Suppressor macrophage treated with lipopolysaccharide for 1 hour (primary cell): Measurements from ENCODE around the gene OTUD3.
"Not testable (repeated sequence)": the region's sequence is repeated elsewhere in the genome, so short reads cannot be mapped to it uniquely, and the experiment has no call there.

Experiments used
- DNase-seq, 3 donors: peaks; one replicate each; pipeline ENCODE4 v3.0.0-alpha.2; 2020 to 2022

Gene OTUD3

DNA sequence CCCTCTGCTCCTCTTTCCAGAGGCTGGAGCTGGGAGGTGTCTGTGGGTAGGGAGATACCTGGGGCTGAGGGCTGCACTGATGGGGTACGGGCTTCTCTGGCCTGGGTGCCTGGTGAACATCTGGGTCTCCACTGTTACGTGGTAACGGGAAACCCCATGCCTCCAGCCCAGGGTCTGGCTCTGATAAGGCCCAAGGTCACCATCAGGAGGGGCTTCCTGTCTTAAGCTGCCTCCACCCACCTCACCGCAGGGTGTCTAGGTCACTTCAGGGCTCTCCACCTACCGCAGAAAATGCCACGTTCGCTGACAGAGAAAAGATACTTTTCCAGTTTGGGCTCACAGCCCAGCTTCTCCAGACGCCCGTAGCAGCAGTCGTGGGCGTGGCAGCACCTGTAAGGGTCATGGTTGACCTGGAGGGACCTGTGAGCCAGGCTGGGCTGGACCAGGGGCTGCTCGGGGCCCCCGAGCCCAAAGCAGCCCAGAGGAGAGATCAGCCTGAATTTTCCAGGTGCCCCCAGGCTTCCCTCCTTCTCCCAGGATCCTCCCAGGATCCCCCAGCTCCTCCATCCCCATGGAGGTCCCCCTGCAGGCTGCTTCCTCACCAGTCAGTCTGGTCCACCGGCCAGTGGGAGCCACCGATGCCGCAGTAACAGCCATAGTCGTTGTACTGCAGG lies 40.0 kb downstream of the OTUD3 start:
- no peak for DNase-seq

DNA sequence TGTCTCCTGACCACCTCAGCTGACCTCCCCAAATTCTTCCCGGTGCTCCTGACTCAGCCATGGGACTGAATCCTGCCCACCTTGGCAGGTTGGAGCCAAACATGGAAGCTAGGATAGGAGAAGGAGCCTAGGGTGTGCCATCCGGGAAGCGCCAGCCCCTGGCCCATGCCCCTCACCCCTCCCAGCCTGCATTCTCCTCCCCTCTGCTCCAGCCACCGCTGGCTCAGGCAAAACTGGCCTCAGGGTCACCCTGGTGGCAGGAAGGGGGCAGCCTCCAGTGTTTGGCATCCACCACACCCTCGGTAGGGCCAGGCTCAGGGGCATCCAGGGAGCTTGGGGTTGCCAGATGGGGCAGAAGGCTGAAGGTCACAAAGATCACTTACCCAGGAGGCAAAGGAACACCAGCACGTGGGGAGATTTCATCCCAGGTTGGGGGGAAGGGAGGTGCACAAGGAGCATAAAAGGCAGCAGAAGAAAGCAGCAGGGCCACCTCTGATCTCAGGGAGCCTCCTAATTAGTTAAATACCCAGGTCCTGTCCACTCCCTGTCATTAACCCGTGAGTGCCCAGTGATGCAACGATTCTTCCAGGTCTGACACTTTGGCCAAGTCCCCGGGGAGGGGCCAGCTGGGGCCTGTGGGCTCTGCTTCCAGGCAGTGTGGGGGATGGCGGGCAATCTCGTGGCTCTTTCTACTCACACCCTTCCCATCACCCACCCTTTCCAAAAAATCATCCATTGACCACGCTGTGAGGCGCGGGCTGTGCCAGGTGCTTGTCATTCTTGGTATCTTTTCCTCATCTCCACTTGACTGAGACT lies 41.1 kb downstream of the OTUD3 start, which contains the start of gene PLA2G2E:
Gene PLA2G2E (minus strand): TSS at position 481 of the 816 bp plus-strand sequence. CDS start 58 bp downstream, at position 423.
- DNase-seq = no peak

DNA sequence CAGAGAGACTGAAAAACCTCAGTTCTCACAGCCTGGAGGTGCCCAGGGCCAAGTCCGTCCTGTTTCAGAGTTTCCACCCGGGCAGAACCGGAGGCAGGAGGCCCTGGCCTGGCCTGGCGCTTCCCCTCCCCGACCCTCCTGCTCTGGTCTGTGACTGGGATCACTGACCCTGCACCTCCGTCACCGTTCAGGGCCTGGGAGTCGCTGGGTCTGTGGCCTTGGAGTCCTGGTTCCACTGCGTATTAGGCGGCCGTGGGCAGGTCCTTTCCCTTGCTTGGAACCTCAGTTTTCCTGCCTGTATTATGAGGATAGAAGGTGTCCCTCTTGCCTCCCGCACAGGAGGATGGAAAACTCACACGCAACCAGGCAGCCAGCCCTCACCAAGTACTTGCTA lies 41.8 kb downstream of the OTUD3 start:
- no peak for DNase-seq

DNA sequence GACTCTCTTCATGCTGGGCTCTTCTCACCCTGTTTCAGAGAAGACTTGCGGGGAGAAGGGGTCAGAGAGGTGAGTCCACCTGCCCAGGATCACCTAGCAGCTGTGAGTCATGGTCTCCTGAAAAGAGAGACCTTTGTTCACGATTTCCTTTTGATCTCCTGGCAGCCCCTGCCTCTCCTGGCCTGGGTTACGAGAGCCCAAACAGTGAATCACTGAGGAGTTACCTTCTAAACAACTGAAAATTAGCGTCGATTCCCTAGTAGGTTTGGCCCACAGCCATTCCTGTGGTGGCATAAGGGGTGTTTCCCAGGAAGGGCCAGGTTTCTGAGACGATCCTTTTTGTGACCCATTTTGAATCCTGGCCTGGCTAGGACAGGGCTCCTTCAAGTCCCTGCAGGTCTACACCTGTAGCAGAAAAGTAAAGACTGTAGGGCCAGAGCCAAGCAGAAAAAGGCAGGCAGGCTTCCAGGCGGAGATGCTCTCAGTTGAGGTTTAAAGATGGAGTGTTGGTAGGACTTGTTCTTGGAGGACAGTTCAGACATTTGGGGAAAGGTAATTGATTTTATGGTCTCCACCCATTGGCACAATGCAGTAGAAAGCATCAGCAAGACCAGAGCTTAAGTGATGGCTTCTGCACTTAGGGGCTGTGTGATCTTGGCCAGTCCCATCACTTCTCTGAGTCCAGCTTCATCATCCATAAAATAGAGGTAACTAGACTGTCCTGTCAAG lies 43.3 kb downstream of the OTUD3 start:
- no peak for DNase-seq

DNA sequence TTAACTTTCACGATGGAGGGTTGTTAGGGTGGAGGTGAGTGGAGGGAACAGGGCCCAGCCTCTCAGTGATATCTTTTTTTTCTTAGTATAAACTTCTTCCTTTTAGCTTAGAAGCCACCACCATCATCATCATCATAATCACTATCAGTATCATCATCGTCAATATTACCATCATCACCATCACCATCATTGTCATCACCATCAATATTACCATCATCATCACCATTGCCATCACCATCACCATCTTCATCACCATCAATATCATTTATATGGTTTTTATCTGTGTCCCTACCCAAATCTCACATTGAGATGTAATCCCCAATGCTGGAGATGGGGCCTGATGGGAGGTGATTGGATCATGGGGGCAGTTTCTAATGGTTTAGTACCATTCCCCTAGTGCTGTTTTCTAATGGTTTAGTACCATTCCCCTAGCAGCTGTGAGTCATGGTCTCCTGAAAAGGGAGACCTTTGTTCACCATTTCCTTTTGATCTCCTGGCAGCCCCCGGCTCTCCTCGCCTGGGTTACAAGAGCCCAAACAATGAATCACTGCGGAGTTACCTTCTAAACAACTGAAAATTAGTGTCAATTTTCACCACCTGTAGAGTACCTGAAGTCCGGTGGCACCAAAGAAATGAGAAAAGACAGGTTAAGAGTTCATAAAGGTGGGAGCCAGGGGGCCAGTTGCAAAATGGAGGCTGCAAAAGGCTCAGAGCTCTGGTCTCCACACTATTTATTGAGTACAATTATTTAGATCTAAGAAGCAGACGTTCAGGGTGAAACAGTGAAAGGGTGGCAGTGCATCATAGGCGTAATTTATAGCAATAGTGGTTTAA lies 44.3 kb downstream of the OTUD3 start:
- DNase-seq = no peak

DNA sequence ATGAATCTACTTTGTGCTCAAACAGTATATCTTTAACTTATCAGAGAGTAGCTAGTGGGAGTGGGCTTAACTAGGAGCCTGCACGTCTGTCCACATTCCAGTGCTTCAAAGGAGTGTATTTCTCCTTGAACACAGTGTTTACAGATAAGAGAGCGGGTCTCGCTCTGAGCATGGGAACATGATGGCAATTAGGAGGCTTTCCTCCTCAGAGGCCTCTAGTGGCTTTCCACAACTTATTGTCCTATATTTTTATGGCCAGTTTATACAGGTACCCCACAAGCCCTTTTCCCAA lies 44.9 kb downstream of the OTUD3 start:
- DNase-seq = not testable (repeated sequence)

DNA sequence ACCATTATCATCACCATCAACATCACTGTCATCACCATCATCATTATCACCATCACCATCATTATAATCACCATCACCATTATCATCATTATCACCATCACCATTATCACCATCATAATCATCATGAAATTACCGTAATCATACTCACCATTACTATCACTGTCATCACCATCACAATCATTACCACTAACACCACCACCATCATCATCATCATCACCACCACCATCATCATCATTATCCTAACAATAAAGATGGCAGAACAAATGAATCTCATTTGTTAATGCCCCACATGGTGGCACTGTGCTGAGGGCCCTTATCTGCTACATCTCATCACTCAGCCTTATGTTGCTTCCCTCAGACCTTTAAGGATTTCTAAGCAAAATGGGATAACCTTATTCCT lies 50.7 kb downstream of the OTUD3 start:
- no peak for DNase-seq

DNA sequence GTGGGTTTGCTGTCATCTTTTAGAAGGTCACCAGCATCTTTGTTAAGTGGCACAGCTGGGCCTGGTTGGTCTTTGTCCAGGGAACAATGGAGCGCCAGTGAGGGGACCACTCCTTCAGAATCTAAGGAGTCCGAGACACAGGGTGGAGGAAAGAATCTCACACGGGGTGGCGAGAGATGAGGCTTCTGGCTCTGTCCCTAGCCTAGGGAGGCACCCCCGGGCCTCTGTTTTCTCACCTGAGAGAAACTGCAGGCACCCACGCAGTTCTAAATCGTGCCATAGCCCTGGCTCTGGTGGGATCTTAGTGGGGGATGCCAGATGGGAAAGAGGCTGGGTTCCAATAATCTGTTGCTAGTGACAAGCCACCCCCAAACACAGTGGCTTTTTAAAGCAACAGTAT lies 52.1 kb downstream of the OTUD3 start:
- DNase-seq = no peak

DNA sequence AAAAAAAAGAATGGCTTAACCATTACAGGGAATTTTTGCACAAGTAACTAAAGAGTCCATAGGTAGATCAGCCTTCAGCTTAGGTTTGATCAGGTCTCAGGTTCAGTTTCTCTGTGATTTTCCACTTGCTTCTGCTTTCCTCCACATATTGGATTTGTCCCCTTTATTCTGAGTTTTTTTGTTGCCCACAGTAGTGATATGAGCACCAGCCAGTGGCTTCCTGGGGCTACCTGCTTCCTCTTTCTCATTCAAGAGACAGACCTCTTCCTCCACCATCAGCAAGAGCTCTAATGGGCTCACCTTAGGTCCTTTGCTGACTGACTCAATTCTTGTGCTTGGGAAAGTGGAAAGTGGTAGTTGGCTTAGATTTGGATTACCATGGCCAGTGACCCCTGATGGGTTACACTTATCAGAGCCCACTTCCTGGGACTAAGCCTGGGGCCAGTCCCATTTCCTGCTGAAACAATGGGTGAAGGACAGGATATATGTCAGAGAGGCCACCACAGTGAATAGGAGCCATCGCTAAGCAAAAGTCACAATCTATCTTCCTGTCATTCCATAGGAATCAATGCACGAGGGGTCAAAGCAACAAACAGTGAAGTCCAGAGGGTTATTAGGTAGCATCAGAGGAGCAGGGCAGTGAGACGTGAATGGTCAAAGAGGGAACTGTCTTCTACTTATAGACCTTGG lies 54.0 kb downstream of the OTUD3 start:
- DNase-seq = no peak

DNA sequence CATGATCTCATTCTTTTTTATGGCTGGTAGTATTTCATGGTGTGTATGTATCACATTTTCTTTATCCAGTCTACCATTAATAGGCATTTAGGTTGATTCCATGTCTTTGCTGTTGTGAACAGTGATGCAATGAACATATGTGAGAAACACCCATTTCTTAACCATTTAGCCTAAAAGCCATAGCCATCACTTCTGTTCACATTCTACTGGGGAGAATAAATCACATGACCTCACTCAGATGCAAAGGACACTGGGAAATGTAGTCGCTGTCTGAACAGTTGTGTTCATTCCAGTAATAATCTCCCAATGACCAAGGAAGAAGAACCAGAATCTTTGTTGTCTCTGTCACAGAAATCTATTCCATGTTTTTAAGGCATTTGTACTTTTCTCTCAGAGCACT lies 56.3 kb downstream of the OTUD3 start:
- no peak for DNase-seq

DNA sequence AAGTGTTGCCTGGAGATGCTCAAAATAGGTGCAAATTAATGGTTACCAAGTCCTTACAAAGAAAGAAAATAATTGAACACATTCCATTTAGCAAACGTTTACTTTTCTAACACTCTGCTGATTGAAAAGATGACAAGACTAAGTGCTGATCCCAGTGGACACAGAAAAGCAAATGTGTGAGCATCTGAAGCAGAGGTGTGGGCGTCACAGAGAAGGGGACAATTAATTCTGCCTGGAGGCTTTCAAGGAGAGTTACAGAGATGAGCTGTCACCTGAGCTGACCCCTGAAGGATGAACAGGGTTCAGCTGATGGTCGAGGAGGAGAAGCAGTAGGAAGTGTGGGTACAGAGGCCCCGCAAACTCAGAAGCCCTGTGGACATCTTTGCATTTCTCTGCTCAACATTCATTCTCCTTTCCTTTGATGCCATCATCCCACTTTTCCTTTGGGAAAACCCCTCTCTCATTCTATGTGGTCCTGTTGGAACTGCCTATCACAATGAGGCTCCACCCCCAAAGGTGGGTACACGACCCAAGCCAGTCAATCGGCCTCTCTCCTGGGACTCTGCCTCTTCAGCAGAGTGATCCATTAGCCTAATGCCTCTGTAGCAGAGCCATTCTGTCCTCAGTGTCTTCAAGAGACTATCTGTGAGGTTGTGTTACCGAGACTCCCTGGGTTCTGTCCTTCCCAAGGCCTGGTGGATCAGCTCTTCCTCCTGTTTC lies 58.5 kb downstream of the OTUD3 start:
- DNase-seq = no peak

DNA sequence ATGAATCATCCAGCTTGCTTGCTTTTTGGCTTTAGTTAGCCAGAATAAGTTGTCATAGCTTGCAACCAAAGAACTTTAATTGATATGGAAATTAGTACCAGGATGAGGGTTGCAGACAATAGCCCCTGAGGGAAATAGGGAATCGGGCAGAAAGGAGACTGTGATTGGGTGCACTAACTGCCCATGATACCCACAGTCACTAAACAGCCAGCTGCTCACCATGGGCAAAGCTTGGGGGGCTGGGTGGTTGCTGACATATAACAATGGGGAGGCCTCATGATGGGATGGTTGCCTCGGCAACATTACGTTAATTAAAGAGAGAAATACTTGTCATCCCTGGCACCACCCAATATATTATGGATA lies 59.0 kb downstream of the OTUD3 start:
- no peak for DNase-seq

DNA sequence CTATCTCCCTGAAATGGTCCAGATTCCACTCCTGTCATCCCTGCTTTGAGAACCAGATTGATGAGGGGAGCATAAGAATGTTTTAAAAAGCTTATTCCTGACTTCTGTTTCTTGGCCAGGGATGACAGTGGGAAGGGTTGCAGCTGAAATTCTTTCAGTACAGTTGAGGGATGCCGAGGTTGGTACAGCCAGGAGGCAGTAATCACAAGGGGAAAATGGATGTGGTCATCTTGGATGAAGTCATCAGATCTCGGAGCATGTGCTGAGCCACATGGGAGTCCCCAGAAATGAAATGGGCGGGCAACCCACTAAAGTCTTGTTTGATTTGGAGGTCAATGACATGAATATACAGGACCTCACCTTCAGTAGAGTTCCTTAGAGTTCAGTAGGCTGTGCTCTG lies 59.9 kb downstream of the OTUD3 start:
- peak; percentile 22 to 33 (median 27) for DNase-seq

DNA sequence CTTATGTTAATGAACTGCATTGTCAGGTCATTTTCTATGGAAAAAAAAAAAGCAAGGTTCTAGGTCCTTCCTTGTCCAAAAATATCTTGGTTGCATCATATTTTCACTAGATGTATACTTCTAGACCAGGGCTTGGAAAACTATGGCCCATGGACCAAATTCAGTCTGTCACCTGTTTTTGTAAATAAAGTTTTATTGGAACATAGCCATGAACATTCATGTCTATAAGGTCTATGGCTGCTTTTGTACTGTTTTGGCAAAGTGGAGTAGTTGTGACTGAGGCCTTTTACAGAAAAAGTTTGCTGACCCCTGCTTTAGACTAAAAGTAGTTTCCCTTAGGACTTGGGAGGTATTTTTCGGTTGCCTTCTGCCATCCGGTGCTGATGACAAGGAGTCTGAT lies 60.5 kb downstream of the OTUD3 start:
- DNase-seq = no peak

DNA sequence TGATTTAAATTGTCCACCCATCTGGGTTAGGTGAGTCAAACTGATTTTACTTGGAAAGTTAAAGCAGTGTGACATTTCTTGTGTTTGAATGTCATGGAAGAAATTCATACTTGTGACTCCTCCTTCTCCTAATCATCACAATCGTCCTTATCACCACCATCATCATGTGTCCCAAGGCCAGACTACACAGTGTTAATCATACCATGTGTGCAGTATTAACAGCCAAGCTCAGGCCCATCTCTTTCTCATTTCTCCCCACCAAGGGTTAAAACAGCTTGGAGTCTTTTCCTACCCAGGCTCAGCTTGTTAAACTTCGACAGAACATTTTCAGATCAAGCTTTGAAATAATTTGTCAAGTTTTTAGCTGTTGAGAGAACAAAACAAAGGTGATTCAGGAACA lies 63.7 kb downstream of the OTUD3 start:
- DNase-seq = no peak

DNA sequence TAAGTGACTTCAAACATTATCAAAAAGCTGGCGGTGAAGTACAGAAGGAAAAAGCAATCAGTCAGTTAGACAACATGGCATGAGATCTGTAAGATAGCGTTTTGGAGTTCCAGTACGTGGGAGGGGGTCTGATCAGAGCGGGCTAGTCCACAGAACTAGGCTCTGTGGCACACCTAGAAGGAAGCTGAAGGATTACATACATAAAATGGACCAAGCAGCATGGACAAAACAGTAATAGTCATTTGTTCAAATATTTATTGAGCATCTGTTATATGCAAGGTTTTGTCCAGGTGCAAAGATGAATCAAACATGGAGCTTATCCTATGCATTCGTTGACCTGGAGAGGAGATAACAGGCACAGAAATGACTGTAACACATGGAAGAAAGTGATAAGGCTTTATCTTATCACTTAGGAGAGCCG lies 64.1 kb downstream of the OTUD3 start:
- DNase-seq = no peak

DNA sequence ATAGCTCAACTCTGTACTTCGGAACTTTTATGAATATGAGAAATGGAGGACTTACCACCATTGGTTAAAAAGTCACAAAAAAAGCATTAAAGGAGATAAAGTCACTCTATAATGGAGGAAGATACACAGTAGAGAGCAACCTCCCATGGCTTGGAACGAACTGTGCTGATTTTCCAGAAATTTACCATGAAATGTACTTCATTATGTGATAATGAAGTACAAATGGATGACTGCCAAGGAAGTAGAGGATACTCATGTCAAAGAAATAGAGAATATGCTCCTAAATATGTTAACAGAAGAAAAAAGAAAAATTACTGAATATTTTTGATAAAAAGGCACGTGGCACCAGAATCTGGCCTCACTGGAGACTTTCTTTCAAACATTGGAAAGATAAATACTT lies 64.8 kb downstream of the OTUD3 start:
- no peak for DNase-seq

DNA sequence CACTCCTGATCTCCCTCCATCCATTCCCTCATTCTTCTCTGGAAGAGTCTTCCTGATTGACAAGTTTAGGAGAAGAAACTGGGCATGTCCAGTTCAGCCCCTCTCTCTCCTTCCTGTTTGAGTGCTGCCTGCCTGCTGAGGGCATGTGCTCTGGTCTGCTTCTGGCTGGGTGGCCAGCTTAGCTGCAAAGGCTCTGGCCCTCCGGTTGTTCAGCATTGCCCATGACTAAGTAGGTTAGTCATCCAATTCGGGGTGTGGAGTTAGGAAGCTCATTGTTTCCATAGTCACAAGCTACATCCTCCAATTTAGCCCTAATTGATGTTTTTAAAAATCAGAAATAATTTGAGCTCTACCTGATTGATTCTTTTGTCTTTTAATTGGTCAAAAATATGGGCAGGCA lies 66.8 kb downstream of the OTUD3 start:
- DNase-seq = no peak

DNA sequence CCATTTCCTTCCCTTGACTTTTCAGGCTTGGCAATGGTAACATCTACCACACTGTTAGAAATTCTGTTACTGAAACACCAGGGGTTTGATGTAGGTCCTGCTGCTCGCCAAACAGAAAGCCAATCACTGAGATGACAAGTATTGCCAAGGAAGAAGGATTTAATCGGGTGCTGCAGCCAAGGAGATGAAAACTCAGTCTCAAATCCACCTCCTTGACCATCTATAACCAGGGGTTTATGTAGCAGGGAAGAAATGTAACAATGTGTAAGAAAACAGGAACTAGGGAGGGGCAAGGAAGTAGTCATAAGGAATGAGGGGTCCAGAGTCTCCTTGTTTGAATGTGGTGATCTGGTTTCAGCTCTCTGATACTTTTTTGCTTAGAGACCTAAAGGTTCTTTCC lies 71.9 kb downstream of the OTUD3 start:
- DNase-seq = no peak

DNA sequence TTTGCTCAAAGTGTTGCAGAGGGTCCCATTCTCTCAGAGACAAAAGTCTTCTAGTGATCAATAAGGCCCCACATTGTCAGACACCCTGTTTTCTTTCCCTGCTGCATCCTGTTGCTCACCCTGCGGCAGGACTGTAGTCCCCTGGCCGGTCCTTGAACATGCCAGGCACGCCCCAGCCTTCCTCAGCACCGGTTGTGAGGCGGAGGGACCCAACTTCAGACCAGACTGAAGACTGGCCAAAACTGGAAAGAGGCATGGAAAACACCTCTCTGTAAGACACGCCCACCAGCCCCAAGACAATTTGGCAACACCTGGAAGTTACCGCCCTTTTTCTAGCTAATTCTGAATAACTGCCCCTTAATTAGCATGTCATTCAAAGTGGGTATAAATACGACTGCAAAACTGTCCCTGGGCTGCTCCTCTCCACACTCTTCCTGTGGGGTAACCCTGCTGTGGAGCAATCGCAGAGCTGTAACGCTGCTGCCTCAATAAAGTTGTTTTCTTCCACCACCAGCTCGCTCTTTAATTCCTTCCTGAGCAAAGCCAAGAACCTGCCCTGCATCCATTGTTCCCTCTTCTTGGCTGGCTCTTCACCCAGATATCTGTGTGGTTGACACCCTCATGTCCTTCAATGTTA lies 73.5 kb downstream of the OTUD3 start:
- no peak for DNase-seq

DNA sequence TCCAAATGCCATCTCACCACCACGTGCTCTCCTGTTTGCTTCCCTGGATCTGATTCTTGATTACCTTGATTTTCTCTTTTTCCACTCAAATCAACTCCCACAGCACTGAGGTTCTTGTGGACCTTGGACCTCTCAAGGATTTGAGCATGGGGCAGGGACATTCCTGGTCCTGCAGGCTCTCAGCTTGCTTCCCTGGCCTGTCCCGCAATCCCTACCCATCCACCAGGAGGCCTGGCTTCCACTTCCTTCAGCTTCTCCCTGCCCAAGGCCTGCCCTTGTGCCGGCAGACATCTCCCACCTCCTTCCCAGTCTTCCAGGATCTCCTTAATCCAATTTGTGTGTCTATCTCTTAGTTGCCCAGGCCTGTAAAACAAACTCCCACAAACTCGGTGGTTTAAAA lies 75.6 kb downstream of the OTUD3 start:
- no peak for DNase-seq
